ENCODE measurements around the gene GP1BB.
A peak's percentile ranks its signal among the peaks of the same experiment; 100 is the strongest.

Gene GP1BB

DNA sequence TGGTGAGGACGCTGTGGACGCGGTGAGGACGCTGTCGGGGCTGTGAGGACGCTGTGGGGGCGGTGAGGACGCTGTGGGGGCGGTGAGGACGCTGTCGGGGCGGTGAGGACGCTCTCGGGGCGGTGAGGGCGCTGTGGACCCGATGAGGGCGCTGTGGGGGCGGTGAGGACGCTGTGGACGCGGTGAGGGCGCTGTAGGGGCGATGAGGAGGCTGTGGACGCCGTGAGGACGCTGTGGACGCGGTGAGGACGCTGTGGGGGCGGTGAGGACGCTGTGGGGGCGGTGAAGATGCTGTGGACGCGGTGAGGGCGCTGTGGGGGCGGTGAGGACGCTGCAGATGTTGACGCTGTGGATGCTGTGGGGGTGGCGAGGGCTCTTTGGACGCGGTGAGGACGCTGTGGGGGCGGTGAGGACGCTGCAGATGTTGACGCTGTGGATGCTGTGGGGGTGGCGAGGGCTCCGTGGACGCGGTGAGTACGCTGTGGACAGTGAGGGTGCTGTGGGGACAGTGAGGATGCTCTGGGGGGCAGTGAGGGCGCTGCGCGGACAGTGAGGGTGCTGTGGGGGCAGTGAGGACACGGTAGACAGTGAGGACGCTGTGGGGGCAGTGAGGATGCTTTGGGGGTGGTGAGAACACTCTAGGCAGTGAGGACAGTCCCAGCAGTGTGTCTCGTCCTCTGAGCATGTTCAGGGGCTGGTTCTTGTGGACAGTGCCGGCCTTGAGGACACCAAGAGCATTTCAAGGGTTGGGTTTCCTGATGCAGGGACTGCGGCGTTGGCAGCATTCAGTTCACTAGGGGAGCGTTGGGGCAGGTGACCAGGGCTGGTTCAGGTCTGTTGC, 4.2 kb downstream of the GP1BB start:
- DNase-seq (ENCODE audit: low spot score): no peak

GRCh38 chr22:19728271-19728670, 4.9 kb downstream of the GP1BB start:
- peak; percentile 47 for DNase-seq (ENCODE audit: low spot score)

DNA sequence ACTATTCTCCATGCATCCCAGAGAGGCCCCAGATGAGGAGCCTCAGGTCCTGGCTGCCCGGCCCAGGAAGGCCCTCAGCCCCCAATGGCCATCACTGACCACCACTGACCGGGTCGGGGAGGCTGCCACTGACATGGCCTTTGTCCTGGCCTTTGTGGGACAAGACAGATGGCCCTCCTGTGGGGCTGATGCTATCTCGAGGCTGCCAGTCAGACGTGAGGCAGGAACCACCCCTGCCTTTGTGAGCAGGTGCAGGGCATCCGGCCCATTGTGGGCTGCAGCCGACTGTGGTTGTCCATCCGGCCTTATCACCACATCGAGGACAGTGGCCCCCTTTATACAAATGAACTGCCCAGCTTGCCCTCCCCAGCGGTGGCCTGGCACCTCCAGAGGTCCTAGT, 5.5 kb downstream of the GP1BB start:
- DNase-seq (ENCODE audit: low spot score): no peak

- DNase-seq (ENCODE audit: low spot score): no peak
Measured at GRCh38 chr22:19729507-19729906, 6.2 kb downstream of the GP1BB start.

DNA sequence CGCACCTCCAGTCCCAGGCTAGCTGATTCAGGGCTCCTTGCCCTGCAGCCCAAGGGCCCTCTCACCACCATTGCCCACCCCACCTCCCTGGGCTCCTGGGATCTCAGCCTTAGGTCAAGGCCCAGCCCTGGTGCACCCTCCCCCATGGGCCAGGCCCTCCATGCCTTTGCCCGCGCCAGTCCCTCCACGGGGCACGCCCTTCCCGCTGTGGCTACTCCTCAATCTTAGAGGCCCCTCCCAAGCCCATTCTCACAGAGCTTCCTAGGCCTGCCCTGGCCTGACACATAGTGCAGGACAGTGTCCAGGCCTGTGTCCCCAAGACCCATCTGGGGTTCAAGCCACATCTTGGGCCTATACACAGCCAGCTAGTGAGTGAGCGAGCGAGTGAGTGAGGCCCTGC, 6.9 kb downstream of the GP1BB start:
- DNase-seq (ENCODE audit: low spot score): no peak

GRCh38 chr22:19730655-19731360, 7.5 kb downstream of the GP1BB start:
- DNase-seq (ENCODE audit: low spot score): peak; percentile 84

DNA sequence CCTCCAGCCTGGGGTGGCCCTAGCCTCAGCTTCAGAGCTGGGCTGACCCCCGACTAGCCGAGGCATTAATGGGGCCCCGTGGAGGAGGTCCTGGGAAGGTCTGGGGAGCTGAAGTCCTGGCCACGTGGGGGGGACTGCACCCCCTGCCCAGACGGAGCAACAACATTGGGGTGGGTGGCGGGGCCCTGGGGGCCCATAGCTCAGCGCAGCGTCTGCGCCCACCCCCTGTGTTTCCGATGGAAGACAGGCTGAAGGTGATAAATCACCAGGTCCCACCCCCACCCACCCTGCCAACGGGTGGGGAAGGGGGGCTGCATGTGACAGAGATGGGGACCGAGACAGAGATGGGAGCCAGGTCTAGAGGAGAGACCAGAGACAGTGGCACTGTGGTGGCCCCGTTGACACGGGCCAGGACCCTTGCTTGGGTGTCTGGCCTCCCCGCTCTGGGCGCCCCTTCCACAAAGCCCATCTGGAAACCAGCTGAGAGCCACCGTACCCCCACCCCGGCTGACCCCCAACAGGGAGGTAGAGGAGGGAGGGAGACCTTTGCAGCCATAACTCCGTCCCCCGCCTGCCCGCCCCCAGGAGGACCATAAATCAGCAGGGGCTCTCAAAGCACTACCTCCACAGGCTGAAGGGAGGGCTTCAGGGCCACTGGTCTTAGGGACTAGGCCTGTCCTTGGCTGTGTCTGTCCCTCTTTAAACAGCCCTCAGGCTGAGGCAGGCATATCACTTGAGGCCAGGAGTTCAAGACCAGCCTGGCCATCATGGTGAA, 8.2 kb downstream of the GP1BB start:
- DNase-seq (ENCODE audit: low spot score): no peak

DNA sequence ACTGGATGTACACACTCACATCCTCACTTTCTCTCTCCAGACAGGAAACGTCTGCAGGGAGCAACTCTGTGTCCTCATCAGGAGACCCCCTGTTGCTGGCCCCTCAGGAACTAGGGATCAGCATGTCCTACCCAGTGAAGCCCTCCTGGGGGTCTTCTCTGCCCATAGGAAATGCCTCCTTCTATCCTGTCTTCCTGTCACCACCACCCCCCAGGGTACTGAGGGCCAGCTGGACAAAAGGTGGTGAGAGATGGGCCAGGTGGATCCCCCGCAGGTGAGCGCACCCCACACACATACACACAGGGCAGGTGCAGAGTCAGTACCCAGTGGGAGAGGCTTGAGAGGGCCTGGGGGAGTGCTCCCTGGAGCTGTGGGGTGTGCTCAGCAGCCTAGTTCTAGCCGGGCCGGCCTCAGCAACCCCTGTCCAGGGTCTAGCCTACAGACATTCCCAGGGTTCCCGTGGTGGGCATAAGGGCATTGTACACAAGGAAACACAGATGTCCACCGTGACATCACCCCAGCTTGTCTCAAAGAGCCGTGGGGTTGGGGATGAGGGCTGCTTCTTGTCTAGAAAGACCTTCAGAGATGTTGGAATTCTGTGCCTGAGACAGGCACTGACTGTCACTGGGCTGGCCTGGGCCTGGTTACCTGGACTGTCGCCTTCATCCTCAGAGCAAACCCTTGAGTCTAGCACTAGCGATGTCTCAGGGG, 9.2 kb downstream of the GP1BB start:
- DNase-seq (ENCODE audit: low spot score): no peak

GRCh38 chr22:19733755-19734154, 10.4 kb downstream of the GP1BB start:
- DNase-seq (ENCODE audit: low spot score): no peak

- no peak for DNase-seq (ENCODE audit: low spot score)
Measured at GRCh38 chr22:19734163-19734562, 10.8 kb downstream of the GP1BB start.

- no peak for DNase-seq (ENCODE audit: low spot score)
Measured at GRCh38 chr22:19734837-19735382, 11.6 kb downstream of the GP1BB start.

DNA sequence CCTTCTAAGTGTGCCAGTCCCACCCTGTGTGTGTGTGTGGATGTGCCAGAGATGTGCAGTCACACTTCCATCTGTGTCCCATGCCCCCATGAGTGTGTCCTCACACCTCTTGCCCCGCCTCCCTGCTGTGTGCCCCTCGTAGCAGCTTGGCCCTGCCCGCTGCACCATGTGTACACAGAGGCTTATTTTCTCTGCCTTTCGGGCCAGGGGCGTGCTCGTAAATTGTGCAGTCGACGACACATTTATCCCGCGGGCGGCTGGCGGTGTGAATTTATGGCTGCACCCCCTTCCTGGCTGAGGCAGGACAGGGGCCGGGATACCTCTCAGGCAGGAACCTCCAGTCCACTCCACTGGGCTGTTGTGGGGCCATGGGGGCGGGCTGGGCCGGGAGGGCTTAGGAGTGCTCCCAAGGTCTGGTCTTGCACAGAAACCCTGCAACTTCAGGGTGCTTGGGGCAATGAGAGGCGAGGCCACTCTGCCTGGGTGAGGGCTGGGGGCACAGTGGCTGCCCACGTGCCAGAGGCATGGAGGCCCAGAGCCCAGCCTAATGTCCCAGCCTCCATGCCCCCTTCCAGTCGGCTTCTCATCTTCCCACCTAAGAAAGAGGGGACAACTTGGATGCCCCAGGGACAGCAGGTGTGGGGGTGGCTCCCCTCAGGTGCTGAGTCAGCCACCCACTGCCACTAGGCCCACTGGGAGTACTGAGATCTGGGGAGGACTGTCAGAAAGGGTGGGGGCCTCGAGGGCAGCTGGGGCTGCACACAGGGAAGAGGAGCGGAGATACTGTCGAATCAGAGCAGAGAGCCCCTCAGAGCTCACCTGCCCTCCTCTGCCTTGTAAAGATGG, 12.5 kb downstream of the GP1BB start:
- DNase-seq (ENCODE audit: low spot score): no peak

- DNase-seq (ENCODE audit: low spot score): no peak
Measured at GRCh38 chr22:19737846-19738663, 14.7 kb downstream of the GP1BB start.

DNA sequence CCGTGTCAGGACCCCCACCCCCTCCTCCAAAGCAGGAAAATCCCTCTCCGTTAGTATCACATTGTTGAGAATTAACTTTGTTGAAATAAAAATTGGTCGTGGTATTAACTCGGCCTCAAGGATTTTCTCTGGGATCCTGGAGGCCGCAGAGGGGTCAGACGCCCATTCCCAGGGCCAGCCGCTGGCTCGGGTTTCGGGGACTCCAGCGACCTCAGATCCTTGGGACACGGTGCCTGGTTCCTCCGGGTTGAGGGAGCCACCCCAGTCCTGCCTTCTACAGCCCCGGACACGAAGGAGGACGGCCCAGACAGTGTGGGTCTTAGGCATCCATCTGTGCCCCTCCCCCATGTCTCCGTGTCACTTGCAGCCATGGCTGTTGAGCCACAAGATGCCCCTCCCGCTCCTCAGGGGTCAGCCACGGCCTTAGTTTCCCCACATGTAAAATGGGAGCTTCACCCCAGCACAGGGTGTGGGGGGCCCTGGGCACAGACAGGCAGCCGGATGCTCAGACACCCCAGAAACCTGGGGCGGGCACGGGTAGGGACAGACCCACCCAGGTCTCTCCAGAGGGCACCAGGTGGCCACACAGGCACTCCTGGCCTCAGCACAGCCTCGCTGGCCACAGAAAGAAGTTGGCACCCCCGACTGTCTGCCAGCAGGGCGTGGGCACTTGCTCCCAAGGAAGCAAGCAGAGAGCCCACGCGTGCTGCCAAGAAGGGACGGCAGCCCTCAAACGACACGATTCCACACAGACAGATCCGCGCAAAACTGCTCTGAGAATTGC, 15.5 kb downstream of the GP1BB start:
- DNase-seq (ENCODE audit: low spot score): no peak

DNA sequence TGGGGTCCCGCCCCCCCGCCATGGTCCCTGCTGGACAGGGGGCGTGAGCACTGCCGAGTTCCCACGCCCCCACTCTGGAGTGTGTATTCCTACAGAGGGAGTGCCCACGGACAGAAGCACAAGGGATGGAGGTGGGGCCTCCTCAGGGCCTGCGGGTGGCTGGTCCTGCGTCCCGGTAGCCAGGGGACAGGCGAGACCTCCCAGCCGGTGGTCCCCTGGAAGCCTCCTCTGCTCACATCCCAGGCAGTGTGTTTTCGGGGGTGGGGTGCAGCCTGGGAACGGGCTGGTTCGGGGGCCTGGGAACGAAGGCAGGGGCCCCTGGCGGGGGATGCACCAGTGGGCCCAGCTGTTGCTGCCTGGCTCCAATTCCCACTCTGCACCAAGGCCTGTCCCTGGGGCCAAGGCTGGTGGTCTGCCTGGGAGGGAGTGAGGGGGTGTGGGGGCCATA, 16.1 kb downstream of the GP1BB start:
- no peak for DNase-seq (ENCODE audit: low spot score)

DNA sequence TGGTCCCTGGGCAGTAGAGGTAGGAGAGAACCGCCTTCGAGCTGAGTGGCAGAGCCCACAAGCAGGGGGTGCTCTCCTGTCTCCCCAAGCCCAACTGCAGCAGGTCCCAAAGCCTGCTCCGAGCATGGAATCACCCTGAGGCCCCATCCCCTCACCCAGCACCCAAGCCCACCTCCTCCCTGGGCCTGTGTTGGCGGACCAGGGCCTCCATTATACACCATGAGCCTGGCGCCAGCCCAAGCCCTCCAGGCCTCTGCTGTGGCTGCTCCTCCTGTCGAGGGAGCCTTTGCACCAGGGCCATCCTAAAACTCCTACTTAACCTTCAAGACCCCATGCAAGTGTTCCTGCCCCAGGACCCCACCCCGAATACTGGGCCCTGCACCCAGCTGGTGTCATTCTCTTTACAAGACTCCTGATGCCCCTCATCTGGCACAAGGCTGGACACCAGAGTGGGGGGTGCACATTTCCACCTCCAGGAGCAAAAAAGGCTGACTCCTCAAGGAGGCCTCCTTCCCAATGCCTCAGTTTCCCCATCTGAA, 16.6 kb downstream of the GP1BB start:
- no peak for DNase-seq (ENCODE audit: low spot score)

- no peak for DNase-seq (ENCODE audit: low spot score)
Measured at GRCh38 chr22:19740586-19740985, 17.2 kb downstream of the GP1BB start.

GRCh38 chr22:19741053-19741452, 17.7 kb downstream of the GP1BB start:
- no peak for DNase-seq (ENCODE audit: low spot score)
